H1 (cell line): ENCODE measurements around the gene GALNT17.

ENCODE experiments used
- CREB1 ChIP-seq: IDR thresholded peaks from 2 replicates; pipeline ENCODE4 v1.6.1; 2012; ENCODE audit warnings: inconsistent platforms
- EP300 ChIP-seq, 2 experiments: IDR thresholded peaks; 1 replicate in 1 of 2; 2 replicates in 1 of 2; pipeline ENCODE4 v1.6.1; 2011 to 2012; ENCODE audit warnings: low read depth in 2 of 2, low read length in 2 of 2, mild to moderate bottlenecking in 2 of 2, borderline replicate concordance in 1 of 2, inconsistent platforms in 1 of 2, moderate library complexity in 1 of 2
- NRF1 ChIP-seq: IDR thresholded peaks from 2 replicates; pipeline ENCODE4 v1.6.1; 2011; ENCODE audit warnings: mild to moderate bottlenecking, low read depth, low read length, improper control_type of control experiment
- POLR2A ChIP-seq, 2 experiments: IDR thresholded peaks; 1 replicate in 1 of 2; 2 replicates in 1 of 2; pipeline ENCODE4 v1.6.1; 2011; ENCODE audit warnings: low read depth in 2 of 2, low read length in 2 of 2, mild to moderate bottlenecking in 2 of 2; ENCODE audit errors: control extremely low read depth in 1 of 2
- POLR2AphosphoS5 ChIP-seq: IDR thresholded peaks from 2 replicates; pipeline ENCODE4 v1.6.1; 2011; ENCODE audit warnings: low read depth, low read length
- RNF2 ChIP-seq: fragments of 200-900, 300-1000 bp; sonication (generic); IDR thresholded peaks from 2 replicates; pipeline ENCODE4 v1.7.1; 2016; ENCODE audit warnings: borderline replicate concordance, low read depth, mild to moderate bottlenecking, antibody characterized with exemption, low read length; ENCODE audit not compliant: poor library complexity, severe bottlenecking; ENCODE audit errors: missing control alignments
- SUZ12 ChIP-seq: fragments of 200-600 bp; sonication (generic); IDR thresholded peaks from 2 replicates; pipeline ENCODE4 v1.6.1; 2012; ENCODE audit warnings: mild to moderate bottlenecking, inconsistent platforms, low read length, moderate library complexity, mixed read lengths
- TF ChIP-seq, protein P1 (sequence below): IDR thresholded peaks from 2 replicates; pipeline ENCODE4 v1.6.1; 2011; ENCODE audit warnings: low read depth, mild to moderate bottlenecking, low read length; ENCODE audit not compliant: insufficient read depth
- TF ChIP-seq, protein P2 (sequence below): IDR thresholded peaks from 2 replicates; pipeline ENCODE4 v1.6.1; 2011; ENCODE audit warnings: low read length, improper control_type of control experiment
- TF ChIP-seq, protein P3 (sequence below), 3 experiments: IDR thresholded peaks; 1 replicate in 2 of 3; 2 replicates in 1 of 3; pipeline versions ENCODE4 v1.5.1 to v1.6.1; 2011; ENCODE audit warnings: low read length in 3 of 3, mild to moderate bottlenecking in 3 of 3, inconsistent platforms in 2 of 3, low read depth in 1 of 3, moderate library complexity in 1 of 3; ENCODE audit not compliant: insufficient read depth in 1 of 3; ENCODE audit errors: control extremely low read depth in 1 of 3
- TF ChIP-seq, protein P4 (sequence below): IDR thresholded peaks from 2 replicates; pipeline ENCODE4 v1.6.1; 2012; ENCODE audit warnings: inconsistent platforms

- TF ChIP-seq, protein P1, sequence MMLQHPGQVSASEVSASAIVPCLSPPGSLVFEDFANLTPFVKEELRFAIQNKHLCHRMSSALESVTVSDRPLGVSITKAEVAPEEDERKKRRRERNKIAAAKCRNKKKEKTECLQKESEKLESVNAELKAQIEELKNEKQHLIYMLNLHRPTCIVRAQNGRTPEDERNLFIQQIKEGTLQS, result no peak
- TF ChIP-seq, protein P2, sequence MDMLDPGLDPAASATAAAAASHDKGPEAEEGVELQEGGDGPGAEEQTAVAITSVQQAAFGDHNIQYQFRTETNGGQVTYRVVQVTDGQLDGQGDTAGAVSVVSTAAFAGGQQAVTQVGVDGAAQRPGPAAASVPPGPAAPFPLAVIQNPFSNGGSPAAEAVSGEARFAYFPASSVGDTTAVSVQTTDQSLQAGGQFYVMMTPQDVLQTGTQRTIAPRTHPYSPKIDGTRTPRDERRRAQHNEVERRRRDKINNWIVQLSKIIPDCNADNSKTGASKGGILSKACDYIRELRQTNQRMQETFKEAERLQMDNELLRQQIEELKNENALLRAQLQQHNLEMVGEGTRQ, result no peak
- TF ChIP-seq, protein P3, sequence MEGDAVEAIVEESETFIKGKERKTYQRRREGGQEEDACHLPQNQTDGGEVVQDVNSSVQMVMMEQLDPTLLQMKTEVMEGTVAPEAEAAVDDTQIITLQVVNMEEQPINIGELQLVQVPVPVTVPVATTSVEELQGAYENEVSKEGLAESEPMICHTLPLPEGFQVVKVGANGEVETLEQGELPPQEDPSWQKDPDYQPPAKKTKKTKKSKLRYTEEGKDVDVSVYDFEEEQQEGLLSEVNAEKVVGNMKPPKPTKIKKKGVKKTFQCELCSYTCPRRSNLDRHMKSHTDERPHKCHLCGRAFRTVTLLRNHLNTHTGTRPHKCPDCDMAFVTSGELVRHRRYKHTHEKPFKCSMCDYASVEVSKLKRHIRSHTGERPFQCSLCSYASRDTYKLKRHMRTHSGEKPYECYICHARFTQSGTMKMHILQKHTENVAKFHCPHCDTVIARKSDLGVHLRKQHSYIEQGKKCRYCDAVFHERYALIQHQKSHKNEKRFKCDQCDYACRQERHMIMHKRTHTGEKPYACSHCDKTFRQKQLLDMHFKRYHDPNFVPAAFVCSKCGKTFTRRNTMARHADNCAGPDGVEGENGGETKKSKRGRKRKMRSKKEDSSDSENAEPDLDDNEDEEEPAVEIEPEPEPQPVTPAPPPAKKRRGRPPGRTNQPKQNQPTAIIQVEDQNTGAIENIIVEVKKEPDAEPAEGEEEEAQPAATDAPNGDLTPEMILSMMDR (IDR thresholded peaks at IDR 0.05; ENCODE audit: control extremely low read depth in 1 of 3, insufficient read depth in 1 of 3, low read depth in 1 of 3, low read length in 3 of 3), result no peak
- TF ChIP-seq POLR2AphosphoS5 (no peak), POLR2A (IDR thresholded peaks at IDR 0.05; ENCODE audit: control extremely low read depth in 1 of 2, low read depth in 2 of 2, low read length in 2 of 2) (no peak), EP300 (IDR thresholded peaks at IDR 0.05; ENCODE audit: borderline replicate concordance in 1 of 2, low read depth in 2 of 2, low read length in 2 of 2) (no peak), NRF1 (no peak), RNF2 (no peak), SUZ12 (no peak), CREB1 (no peak)
- TF ChIP-seq, protein P4, sequence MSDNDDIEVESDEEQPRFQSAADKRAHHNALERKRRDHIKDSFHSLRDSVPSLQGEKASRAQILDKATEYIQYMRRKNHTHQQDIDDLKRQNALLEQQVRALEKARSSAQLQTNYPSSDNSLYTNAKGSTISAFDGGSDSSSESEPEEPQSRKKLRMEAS, result no peak
Measured at GRCh38 chr7:71184609-71185008, 52.7 kb downstream of the GALNT17 start.
